GM21381 (cell line): Measurements from ENCODE around the gene RNPS1.

ENCODE experiments used
- ATAC-seq: cut with Tn5 transposase; IDR thresholded peaks from one replicate; pipeline ENCODE4 v1.9.1; 2021; ENCODE audit warnings: mild to moderate bottlenecking, moderate library complexity; ENCODE audit not compliant: unreplicated experiment

Gene RNPS1, protein sequence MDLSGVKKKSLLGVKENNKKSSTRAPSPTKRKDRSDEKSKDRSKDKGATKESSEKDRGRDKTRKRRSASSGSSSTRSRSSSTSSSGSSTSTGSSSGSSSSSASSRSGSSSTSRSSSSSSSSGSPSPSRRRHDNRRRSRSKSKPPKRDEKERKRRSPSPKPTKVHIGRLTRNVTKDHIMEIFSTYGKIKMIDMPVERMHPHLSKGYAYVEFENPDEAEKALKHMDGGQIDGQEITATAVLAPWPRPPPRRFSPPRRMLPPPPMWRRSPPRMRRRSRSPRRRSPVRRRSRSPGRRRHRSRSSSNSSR

DNA sequence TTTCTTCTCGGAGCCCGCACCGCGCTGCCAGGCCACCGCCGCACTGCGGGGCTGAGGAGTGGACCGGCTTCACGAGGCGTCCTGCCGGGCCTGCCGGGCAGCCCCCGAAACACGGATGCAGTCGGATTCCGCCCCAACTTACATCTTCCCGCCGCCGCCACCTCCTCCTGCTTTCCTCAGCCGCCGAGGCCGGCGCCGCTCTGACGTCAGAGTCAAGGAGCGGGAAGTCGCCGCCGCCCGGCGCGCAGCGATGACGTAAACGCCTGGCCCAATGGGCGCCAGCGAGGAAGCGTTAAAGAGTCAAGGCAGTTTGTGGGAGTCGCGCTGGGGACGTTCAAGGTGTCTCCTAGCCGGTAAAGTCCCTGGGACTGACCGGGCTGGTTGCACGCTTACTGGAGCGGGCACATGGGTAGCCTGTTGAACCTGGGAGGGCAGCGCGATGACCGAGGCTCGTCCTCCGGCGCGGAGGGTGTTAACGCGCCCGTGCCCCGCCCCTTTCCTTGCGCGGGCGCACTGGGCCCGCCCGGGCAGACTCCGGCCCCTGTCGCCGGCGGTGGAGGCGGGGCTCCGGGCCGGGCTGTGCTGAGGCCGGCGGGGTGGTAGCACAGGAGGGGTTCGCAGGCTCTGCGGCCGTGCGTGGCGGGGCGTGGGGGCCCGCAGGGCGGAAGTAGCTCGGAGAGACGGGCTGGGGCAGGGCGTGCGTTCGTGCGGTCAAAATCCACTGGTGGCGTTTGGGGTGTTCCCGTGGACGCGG is at the start of gene RNPS1:
RNPS1 (minus strand) TSS at position 214 of the 754 bp plus-strand sequence. CDS start 3,483 bp downstream, outside the sequence.
- peak; percentile 75 for ATAC-seq

DNA sequence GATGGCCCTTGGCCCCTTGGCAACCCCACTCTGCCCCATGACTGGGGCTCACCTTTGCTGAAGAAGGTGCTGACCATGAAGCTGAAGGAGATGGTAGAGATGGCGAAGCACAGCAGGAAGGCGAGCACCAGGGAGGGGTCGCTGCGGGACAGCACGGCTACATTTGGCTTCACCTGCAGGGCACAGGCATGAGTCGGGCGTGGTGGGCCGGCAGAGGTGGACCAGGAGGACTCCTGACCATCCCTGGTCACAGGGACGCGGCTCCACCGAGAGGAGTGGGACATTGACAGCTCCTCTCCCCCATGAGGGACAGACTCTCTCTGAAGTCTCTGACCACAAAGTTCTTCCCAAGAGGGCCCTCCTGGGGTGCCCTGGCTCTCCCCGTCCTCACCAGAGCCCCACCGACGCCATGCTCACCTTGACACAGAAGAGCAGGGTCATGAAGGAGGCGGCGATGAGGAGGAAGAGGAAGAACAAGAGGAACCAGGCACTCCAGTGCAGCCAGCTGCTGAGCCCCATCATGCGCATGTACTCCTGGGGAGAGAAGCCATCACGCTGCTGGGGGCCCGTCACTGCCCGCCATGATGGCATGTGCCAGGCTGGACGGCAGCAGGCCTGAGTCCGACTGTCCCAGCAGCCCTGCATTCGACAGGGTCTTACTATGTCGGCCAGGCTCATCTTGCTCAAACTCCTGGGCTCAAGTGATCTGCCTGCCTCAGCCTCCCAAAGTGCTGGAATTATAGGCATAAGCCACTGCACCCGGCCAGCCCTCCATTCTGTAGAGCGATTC is 49.5 kb upstream of the RNPS1 start:
- ATAC-seq, result no peak

DNA sequence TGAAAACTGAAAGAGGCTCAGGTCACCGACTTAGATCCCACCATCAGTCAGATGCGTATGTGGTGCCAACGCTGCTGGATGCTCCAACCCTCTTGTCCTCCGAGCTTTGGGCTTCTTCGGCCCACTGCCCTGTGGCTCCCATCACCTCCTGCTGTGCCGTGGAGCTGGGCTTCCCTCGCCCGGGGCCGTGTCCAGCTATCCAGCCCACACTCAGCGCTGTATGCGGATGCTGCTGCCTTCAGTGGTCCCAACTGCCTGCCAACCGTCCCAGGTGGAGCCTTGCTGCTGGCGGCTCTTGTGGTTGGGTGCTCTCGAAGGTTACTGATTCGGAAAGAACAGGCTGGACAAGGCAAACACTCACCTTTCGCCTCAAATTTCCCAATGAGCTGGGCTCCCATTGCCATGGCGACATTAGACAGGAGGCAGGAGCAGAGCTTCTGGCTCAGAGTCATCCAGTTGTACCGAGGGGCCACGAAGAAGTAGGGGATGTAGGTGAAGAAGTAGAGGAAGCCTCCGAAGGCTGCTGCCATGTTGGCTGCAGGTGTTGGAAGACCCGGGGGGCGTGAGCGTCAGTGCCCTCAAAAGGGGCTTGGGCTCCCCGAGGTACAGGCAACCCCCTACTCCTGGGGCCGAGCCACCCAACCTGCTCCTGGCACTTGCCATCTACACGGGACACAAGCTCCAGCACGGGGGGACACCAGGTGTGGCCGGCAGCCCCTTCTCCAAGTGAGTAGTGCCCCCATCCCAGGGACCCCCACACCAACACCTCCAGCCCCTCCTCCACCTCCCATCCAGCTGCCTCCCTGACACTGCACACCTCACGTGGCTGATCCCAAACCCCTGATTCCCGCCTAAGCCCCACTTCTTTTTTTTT is 40.4 kb upstream of the RNPS1 start:
- ATAC-seq, result no peak

DNA sequence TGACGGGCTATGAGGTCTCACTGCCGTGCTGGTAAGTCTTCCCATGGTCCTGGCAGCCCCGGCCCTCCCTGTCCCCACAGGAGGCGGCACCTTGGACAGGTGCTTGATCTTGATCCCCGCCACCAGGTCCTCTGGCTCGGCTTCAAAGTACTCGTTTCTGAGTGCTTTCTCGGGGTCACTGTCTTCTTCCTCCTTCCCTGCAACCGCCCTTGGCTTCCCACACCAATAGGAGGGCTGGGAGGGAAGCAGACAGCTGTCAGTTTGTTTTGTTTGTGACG is 31.9 kb upstream of the RNPS1 start:
- ATAC-seq, result no peak

DNA sequence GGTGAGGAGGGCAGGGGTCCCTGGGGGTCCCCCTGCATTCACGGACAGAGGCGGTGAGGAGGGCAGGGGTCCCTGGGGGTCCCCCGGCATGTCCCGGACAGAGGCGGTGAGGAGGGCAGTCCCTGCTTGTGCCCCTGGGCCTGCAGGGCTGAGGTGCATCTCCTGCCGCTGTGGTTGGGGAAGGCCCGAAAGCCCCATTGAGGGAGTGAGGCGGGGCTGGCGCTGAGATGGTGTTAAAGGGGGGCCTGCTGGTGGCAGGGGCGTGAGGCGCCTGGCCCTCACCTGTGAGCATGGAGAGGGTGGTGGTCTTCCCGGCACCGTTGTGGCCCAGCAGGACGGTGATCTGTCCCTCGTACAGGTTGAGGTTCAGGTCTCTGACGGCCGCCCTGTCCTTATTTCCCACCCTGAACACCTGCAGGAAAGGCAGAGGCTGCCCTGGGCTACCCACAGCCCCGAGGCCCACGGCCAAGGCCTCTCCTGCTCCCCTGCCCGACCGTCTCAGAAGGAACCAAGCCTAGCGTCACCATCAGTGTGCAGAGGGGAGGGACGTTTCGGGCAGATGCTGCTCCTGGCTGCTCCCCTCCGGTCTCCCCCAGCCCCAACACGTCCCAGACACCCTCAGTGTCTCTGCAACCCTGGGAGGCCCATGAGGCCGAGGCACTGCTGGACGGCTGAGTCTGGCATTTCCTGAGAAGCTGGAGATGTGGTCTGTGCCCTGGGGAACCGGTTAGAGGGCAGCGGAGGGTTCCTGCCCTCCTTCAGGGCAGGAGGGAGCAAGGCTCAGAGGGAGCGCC is 31.4 kb upstream of the RNPS1 start:
- no peak for ATAC-seq

DNA sequence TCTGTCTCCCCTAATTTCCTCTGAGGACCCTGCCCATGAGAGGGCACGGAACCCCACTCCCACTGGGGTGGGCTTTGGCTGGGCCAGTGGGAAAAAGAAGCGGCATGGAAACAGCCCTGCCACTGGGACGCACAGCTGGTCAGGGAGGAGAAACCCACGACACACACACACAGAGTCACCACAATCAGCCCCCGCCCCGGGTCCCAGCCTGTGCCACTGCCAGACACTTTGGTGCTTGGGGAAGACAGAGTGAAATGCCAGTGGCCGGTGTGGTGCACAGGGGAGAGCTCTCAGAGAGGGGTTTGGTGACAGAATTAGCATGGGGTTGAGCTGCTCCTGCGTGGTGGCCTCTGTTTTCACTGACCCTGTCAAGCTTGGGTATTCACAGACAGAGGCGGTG is 30.7 kb upstream of the RNPS1 start:
- ATAC-seq, result no peak

DNA sequence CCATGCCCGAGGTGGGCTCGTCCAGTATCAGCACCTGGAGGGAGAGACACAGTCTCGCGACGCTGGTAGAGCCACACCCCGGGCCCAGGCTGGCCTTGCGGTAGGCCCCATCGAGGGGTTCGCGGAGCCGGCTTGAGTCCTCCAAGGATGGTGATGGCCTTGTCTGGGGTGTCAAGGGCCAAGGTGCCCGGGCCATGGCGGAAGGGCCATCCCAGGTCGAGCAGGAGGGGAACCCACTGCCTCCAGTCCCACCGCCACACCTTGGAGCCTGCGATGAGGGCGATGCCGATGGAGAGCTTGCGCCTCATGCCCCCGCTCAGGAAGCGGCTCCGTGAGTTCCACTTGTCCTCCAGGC is 29.6 kb upstream of the RNPS1 start:
- no peak for ATAC-seq

DNA sequence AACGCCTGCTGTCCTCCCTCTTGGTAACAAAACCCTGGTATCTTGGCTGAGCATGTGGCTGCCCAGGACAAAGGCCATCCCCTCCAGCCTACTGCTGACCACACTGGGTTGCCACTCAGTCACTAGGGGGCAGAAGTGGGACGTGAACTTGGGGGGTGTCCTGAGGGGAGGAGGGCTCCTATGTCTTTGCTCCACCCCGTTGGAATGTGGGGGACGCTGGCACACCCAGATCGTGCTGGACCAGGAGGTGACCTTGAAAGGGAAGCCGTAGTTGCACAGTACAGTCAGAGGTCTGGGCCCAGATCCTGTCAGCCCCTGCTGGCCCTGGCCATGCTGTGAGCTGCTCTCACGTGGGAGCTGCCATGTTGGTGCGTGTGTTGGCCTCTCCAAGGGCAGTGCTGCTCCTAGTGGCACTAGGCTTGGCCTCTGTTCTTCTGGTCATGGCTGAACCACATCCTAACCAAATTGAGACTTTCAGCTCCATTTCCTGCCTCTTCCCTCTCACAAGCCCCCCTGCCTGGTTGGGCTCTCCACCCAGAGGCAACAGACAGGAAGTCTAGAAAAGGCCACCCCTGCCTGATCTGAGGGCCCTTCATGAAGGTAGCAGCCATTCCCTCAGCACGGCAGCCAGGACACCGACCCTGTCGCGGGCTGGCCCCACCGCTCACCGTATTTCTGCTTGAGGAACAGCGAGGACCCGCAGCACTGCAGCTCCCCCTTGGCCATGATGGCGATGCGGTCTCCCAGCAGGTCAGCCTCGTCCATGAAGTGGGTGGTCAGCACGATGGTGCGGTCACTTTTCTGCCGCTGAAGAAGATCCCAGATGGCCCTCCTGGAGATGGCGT is 29.0 kb upstream of the RNPS1 start:
- ATAC-seq, result no peak

DNA sequence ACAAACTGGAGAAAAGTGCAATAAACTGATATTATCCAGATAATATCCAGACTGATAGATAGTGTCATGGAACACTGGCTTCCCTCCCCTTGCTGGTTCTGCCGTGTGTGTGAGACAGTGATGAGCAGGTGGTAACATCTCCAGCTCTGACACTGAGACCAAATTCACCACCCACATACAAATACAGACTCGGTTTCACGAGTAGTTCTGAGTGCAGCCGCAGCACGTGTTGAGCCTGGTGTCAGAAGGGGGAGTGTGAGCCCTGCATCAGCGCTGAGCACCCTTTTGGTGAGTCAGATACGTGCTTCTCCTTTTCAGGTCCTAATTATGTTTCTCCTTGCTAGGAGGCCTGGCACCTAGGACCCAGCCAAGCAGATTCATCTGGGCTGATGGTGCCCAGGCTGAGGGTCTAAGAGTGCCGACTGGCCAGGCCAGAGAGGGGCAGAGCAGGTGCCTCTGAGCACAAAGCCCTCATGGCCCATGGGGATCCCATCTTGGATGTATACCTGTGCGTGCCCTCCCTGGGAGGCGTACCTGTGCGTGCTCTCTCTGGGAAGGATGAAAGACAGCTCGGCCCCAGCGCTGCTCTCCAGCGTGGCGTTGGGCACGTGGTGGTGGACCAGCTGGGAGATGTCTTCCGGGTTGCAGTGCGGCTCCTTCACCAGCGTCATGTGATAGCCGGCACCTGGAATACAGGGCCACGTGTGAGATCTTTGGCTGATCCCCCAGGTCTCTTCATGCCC is 27.3 kb upstream of the RNPS1 start:
- ATAC-seq, result no peak

DNA sequence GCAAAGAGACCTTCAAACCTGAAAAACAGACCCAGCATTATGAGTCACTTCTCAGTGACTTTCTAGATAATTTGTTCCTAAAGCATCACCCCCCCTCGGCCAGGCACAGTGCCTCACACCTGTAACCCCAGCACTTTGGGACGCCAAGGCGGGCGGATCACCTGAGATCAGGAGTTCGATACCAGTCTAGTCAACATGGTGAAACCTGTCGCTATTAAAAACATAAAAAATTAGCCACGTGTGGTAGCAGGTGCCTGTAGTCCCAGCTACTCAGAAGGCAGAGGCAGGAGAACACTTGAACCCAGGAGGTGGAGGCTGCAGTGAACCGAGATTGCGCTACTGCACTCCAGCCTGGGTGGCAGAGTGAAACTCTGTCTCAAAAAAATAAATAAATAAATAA is 24.3 kb upstream of the RNPS1 start:
- ATAC-seq, result no peak

DNA sequence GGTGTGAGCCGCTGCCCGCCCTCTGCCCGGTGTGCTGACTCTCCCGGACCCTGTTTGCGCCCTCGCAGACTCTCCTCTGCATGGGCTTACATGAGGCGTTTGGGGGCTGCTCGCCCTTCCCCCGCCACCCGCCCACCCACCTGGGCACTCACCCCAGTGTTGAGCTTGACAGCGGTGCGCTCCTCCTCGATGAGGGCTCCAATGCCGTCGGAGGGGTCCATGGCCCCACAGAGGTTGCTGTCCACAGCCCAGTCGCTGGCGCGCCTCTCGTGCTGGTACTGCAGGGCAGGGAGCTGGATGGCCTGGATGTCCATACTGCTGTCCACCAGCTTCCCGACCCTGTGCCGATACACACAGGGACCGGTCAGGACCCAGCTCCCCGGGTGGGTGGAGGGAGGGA is 21.4 kb upstream of the RNPS1 start:
- ATAC-seq, result no peak

DNA sequence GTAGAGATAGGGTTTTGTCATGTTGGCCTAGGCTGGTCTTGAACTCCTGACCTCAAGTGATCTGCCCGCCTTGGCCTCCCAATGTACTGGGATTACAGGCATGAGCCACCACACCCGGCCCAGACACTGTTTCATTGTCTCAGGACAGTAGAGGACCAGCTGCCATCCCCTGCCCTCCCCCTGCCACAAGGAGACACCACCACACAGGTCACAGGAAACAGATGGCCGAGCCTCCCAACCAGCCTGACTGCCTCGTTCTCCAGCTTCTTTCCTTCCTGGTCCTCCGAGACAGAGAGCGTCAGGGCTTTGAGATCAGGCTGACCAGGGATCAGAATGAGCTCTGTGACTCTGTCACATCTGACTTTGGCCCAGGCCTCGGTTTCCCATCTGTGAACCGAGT is 20.8 kb upstream of the RNPS1 start:
- no peak for ATAC-seq

DNA sequence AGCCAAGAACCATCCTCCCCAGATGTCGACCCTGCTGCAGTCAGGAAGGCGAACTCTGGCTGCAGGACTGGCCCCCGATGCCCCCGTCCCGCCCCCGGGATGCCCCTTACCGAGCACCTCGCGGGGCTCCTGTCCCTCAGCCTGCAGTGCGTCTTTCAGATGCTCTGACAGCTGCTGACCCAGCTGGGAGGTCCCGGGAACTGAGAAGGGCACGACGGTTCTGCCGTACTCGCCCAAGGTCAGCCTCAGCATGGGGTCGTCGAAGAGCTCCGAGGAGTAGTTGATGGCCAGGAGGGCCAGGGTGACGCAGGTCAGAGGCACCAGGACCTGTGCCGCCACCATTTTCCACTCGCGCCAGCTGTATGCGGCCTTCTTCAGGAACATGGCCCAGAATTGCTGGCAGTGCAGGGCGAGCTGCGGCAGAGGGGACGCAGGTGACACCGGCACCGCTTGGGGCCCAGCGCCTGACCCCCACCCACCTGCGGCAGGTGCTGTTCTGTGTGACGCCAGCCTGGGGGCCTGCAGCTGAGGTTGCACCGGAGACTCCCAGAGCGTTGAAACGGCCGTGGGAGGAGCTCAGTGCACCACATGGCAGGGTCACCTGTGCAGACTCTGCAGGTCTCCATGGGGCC is 20.1 kb upstream of the RNPS1 start:
- no peak for ATAC-seq

DNA sequence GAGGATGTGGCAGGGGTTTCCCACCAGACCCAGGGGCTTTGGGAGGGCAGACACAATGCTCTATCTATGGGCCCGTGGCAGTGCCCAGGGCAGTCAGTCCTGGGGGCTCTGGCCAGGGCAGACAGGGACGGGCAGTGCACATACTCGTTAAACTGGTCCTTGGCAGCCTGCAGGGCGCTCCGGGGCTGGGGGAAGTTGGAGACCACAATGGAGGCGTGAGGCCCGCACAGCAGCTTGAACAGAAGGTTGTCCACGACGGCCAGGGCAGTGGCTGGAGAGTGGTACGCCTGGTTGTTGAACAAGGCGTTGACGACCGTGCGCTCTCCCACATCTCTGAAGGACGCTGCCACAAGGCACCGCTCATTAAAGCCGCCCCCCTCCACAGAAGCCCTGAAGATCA is 18.6 kb upstream of the RNPS1 start:
- ATAC-seq, result no peak

DNA sequence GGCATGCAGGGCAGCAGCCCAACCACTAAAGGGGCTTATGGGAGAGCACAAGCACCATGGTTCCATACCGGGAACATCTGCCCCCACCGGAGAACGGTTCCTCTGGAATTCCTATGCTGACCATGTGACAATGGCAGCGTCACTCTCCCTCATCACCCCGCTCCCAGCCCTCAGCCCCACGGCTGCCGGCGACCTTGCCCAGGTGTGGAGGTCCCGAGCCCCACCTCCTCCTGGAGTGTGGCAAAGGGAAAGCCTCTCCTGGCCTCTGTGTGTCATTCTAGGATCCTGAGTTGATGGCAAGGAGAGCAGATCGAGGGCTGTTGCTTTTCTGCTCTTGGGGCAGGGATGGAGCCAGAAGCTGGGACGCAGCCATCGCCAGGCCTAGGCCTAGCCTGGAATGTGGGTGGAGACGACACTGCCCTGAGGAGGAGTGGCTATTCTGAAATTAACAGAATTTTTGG is 17.8 kb upstream of the RNPS1 start:
- no peak for ATAC-seq

DNA sequence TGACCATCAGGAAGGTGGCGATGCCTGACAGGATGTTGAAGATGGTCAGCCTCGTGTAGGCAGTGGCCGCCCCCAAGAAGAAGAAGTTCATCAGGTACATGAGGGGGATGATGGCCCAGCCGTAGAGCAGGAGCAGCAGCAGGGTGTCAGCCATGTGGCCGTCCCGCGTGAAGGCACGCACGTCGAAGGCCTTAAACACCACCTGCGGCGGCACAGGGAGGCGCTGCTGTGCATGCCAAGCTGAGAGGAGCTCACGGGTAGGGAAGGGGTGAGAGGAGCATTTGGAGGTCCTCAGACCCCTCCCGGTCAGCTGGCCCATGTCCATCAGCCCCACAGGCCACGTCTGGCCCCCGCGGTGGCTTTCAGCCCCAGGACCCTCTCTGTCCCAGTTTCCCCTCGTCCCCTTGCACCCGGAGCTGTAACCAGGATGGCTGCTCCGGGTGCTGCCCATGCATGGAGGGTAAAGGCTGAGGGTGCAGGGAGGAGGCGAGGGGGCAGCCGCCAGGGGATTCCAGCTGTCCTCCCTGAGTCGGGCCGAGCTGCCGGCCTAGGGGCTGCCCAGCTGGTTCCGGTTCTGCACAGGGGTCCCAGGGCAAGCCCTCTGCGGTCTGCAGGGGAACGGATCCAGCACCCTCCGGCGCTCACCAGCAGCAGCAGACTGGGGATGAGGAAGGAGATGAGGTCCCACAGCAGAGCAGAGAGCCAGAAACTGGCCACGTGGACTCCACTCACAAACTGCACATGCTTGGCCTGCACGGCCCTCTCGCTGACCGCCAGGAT is 17.1 kb upstream of the RNPS1 start:
- no peak for ATAC-seq

DNA sequence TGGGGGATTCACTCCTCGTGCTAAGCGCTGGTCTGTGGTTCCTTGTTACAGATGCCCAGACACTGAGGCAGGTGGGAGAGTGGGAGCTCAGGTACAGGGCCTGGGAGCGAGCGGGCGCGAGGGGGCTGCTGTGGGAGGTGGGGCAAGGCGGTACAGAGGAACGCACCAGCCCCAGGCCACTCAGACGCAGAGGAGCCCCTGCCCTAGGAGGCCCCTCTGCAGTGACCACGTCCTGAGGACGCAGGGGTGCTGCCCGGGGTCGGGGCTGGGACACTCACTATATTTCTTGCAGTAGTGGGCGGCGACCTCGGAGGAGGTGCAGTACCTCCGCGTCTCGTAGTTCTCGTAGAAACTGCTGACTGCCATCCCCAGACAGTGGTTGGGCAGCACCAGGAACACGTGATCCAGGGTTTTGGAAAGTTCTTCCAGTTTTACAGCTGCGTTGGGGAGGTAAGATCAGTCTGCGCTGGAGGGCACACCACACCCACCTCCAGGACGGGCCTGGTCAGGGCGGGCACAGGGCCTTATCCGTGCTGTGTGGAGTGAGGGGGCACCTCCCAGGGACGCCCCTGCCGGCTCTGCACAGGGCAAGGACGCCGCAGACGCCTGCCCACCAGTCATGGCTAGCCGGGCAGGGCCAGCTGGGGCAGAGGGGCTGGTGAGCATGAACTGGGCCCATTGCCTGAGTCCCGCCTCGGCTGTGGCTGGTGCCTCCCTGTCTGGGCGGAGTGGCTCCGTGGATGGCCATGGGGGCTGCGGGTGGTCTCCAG is 16.3 kb upstream of the RNPS1 start:
- no peak for ATAC-seq
